AG09319 (cell line): Measurements from ENCODE around the gene TJP3.
"Not testable (repeated sequence)": the region's sequence is repeated elsewhere in the genome, so short reads cannot be mapped to it uniquely, and the experiment has no call there.

ENCODE experiments used
- DNase-seq: peaks from one replicate; pipeline ENCODE4 v3.0.0-alpha.2; 2010; ENCODE audit warnings: low read depth; ENCODE audit errors: extremely low read depth
- TF ChIP-seq, protein P1 (sequence below): IDR thresholded peaks from 2 replicates; pipeline ENCODE4 v1.5.1; 2011; ENCODE audit warnings: low read depth, mild to moderate bottlenecking, inconsistent platforms, low read length, moderate library complexity

TJP3 gene

DNA sequence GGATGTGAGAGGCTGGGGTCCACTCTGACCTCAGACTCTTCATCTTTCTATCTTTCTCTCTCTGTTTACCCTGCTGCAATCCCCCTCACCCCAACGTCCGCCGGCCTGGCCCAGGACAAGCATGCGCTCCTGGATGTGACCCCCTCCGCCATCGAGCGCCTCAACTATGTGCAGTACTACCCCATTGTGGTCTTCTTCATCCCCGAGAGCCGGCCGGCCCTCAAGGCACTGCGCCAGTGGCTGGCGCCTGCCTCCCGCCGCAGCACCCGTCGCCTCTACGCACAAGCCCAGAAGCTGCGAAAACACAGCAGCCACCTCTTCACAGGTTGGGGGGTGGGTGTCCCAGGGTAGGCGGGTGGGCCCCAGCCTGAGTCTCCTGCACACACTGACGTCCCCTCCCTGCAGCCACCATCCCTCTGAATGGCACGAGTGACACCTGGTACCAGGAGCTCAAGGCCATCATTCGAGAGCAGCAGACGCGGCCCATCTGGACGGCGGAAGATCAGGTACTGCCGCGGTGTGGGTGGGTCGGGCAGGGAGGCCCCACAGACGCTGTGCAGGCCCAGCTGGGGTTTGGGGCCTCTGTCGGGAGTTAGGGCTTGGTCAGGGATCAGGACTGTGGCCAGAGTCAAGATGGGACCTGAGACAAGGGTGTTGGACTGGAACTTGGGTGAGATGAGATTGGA is 38.3 kb downstream of the TJP3 start:
- TF ChIP-seq, protein P1, sequence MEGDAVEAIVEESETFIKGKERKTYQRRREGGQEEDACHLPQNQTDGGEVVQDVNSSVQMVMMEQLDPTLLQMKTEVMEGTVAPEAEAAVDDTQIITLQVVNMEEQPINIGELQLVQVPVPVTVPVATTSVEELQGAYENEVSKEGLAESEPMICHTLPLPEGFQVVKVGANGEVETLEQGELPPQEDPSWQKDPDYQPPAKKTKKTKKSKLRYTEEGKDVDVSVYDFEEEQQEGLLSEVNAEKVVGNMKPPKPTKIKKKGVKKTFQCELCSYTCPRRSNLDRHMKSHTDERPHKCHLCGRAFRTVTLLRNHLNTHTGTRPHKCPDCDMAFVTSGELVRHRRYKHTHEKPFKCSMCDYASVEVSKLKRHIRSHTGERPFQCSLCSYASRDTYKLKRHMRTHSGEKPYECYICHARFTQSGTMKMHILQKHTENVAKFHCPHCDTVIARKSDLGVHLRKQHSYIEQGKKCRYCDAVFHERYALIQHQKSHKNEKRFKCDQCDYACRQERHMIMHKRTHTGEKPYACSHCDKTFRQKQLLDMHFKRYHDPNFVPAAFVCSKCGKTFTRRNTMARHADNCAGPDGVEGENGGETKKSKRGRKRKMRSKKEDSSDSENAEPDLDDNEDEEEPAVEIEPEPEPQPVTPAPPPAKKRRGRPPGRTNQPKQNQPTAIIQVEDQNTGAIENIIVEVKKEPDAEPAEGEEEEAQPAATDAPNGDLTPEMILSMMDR = no peak
- DNase-seq = no peak

DNA sequence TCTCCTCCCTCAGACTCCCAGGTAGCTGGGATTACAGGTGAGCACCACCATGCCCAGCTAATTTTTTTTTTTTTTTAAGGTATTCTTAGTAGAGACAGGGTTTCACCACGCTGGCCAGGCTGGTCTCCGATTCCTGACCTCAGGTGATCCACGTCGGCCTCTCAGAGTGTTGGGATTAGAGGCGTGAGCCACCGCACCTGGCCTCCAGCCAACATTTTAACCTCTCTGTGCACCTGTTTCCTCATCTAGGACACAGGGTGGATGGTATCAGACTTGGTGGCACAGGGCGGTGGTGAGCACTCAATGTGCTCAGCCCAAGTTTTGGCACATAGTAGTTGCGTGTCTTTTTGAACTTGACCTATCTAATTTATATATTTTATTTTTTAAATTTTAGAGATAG is 40.8 kb downstream of the TJP3 start:
- TF ChIP-seq, protein P1 = no peak
- DNase-seq = no peak

DNA sequence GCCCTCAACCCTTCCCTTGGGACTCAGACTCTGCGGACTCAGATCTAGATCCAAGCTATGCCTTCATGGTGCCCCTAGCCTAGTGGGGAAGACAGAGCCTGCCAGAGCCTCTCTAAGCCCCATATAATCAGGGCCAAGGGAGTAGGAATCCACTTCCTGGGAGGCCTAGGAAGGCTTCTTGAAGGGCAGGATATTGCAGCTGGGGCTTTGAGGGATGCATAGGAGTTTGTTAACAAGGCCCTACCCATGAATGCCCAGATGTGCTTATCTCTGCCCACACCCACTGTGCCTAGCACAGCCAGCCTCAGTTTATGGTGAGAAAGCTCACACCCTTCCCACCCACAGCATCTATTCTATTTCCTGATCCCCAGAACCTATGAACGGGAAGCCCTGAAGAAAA is 42.0 kb downstream of the TJP3 start:
- no peak for DNase-seq
- TF ChIP-seq, protein P1 = no peak

DNA sequence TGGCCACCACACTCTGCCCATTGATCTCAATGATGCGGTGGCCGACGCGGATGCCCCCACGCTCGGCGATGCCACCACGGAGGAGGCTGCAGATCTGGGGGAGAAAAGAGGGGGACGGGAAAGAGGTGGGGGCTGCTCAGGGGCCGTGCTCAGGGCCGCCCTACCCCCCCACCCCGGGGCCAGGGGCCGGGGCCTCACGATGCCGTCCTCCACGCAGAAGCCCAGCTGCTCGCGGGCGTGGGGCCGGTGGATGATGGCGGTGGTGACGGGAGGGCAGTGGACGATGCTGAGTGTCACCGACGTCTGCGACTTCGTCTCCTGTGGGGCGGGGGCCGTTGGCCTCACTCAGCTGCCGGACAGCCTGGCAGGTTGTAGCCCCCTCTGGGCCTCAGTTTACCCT is 43.1 kb downstream of the TJP3 start:
- no peak for DNase-seq

DNA sequence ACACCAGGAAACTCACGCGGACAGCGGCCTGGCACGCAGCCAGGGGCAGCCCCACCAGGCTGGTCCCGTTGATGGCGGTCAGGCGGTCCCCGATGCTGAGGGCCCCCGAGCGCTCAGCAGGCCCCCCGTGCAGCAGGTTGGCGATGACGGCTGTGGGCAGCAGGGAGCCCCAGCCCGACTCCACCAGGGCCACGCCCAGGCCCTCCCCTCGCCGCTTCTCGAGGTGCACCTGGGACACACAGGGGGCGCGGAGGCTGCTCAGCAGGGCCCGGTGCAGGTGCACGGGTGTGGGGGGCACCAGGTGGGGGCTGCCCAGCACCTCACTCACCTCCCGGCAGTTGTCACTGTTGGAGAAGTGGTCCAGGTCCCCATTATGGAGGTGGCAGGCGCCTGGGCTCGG is 44.3 kb downstream of the TJP3 start:
- no peak for DNase-seq
- TF ChIP-seq, protein P1 = no peak

More for the DNA sequence above, 43.1 kb downstream of the TJP3 start:
- TF ChIP-seq, protein P1 = no peak

DNA sequence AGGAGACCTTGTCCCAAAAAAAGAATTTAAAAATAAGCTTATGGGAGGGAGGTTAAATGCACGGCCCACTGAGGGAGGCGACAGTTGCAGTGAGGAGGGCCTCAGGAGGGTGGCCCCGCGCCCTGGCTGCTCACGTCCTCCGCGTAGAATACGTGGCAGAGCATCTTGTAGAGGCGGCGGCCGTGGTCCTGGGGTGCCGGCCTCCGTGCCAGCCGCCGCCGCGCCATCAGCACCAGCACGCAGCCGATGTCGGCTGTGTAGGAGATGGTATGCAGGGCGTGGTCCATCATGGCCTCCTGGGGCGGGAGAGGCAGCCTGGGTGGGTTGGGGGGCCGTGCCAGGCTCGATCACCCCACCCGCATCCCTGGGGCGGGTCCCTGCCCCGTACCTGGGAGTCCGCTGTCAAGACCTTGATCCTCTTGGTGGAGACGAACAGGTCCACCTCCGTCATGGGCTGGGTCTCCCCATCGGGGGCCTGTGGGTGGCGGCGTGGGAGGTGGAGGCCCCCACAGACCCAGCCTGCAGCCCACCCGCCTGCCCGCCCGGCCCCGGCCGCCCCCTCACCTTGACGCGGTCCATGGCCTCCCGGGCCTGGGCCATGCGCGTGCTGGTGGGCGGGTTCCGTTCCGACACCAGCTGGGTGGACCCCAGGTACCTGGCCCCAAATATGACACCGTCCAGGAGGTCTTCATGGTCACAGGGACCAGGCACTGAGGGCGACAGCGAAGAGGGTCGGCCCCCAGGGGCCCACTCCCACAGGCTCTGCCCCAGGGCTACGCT is 45.6 kb downstream of the TJP3 start:
- TF ChIP-seq, protein P1 = no peak
- DNase-seq = no peak

DNA sequence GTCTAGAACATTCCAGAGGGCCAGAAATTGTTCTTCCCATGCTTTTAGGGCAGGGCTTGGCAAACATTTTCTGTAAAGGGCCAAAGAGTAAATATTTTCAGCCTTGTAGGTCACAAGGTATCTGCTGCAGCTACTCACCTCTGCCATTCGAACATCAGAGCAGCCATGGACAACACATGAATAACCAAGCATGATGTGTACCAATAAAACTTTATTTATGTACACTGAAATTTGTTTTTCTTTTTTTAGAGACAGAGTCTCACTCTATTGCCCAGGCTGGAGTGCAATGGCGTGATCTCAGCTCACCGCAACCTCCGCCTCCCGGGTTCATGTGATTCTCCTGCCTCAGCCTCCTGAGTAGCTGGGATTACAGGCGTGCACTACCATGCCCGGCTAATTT is 49.5 kb downstream of the TJP3 start:
- DNase-seq = not testable (repeated sequence)

DNA sequence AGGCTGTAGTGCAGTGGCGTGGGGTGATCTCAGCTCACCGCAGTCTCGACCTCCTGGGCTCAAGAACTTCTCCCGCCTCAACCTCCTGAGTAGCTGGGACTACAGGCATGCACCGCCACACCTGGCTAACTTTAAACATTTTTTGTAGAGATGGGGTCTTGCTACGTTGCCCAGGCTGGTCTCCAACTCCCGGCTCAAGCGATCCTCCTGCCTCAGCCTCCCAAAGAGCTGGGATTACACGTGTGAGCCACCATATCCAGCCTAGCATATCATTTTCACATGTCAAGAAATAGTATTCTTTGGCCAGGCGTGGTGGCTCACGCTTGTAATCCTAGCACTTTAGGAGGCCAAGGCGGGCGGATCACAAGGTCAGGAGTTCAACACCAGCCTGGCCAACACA is 50.1 kb downstream of the TJP3 start:
- not testable (repeated sequence) for DNase-seq
